ENCODE measurements around the gene ZNF716. TPM values are rescaled to one million over a fixed set of nuclear protein-coding genes. Genes with fewer than 3 reads are reported as not detected.

The ZNF716 gene
- total RNA-seq, 1 experiment from 2014 or later, result not detected

- no peak overlapping the region for H4K5ac ChIP-seq (ENCODE audit: insufficient read length, low read depth, low read length)
- no peaks in the 10 kb centered on the region for H3K27me3 Mint-ChIP-seq (ENCODE audit: low read depth)
- H3K27ac ChIP-seq (ENCODE audit: insufficient read length, low read depth, low read length), result no peak overlapping the region
- H3K18ac ChIP-seq (ENCODE audit: insufficient read length, low read depth, low read length), result no peak overlapping the region
- no peaks in the 10 kb centered on the region for H3K79me1 ChIP-seq (ENCODE audit: insufficient read depth, low read depth, low read length, poor library complexity, severe bottlenecking)
- DNase-seq, result no peak
- peaks cover 4 to 24% (median 6%) of the 10 kb centered on the region in 3 experiments for H3K36me3 Mint-ChIP-seq (ENCODE audit: insufficient read depth in 1 of 3, low read depth in 3 of 3)
- H4K8ac ChIP-seq (replicated peaks; ENCODE audit: insufficient read length, low read depth, low read length), result no peak overlapping the region
- H3K9me3 ChIP-seq (ENCODE audit: control insufficient read depth, low read depth, low read length), result peaks cover 66% of the 10 kb centered on the region
- no peak overlapping the region for H2BK5ac ChIP-seq (ENCODE audit: insufficient read length, low read length)
- H3K23me2 ChIP-seq (ENCODE audit: insufficient read length, low read depth, low read length, poor library complexity, severe bottlenecking), result no peaks in the 10 kb centered on the region
- H2AFZ ChIP-seq (ENCODE audit: low read length), result no peak overlapping the region
- H3K4me2 ChIP-seq (ENCODE audit: insufficient read depth, insufficient read length, low read length), result no peak overlapping the region
- H3K79me2 ChIP-seq (ENCODE audit: insufficient read depth, low read length), result no peaks in the 10 kb centered on the region
- H3K14ac ChIP-seq (ENCODE audit: insufficient read depth, low read length), result no peak overlapping the region
- no peaks in the 10 kb centered on the region for H4K20me1 ChIP-seq (ENCODE audit: control insufficient read depth, insufficient read depth, insufficient read length)
- no peak overlapping the region for H3K4me3 Mint-ChIP-seq
- no peak for TF ChIP-seq CTCF (conservative IDR thresholded peaks at IDR 0.05)
- H3K23ac ChIP-seq (ENCODE audit: insufficient read length, low read depth, low read length), result no peak overlapping the region
- no peak overlapping the region for H3K27ac Mint-ChIP-seq
- H3K4me1 Mint-ChIP-seq, result no peaks in the 10 kb centered on the region
- no peak overlapping the region for H4K91ac ChIP-seq (ENCODE audit: insufficient read length, low read depth, low read length)
- no peak overlapping the region for H3T11ph ChIP-seq (ENCODE audit: low read length)
- H2AK5ac ChIP-seq (ENCODE audit: insufficient read length, low read length), result no peak overlapping the region
- no peak overlapping the region for H2BK20ac ChIP-seq (ENCODE audit: low read depth, low read length, poor library complexity, severe bottlenecking)
- WGBS (ENCODE audit: extremely low coverage, insufficient read length, low lambda C conversion rate), result no CpG with 5 or more reads among the region's 39 CpGs
- H2BK120ac ChIP-seq (ENCODE audit: low read depth, low read length, poor library complexity, severe bottlenecking), result no peak overlapping the region
- H3K4ac ChIP-seq (ENCODE audit: low read depth, low read length), result no peak overlapping the region
- no peaks in the 10 kb centered on the region for H3K4me1 ChIP-seq (ENCODE audit: insufficient read depth, low read length)
- H2BK12ac ChIP-seq (ENCODE audit: insufficient read length, low read depth, low read length), result no peak overlapping the region
- H3K9me3 Mint-ChIP-seq, result peaks cover 75 to 88% of the 10 kb centered on the region in 2 experiments
- no peak overlapping the region for H2BK15ac ChIP-seq (ENCODE audit: low read depth, low read length)
- H3K27me3 ChIP-seq (ENCODE audit: insufficient read depth, low read length), result no peaks in the 10 kb centered on the region
- no peak overlapping the region for H3K9ac ChIP-seq (ENCODE audit: extremely low read depth, insufficient read length, low read length)
- H3K56ac ChIP-seq (ENCODE audit: insufficient read length, low read depth, low read length), result no peak overlapping the region
Measured at GRCh38 chr7:57425239-57425944, 24.6 kb upstream of the ZNF716 start.
